B cell (primary cell): ENCODE results near the gene CCDC57.

Source experiments
- EZH2 ChIP-seq: IDR thresholded peaks from 2 replicates; pipeline ENCODE4 v1.6.1; 2012; ENCODE audit warnings: borderline replicate concordance, low read depth, mild to moderate bottlenecking, moderate library complexity, low read length; ENCODE audit not compliant: insufficient read depth, poor library complexity, severe bottlenecking
- TF ChIP-seq, protein P1 (sequence below): fragments of 200-600 bp; IDR thresholded peaks from one replicate; pipeline ENCODE4 v1.8.0; 2022; ENCODE audit warnings: antibody characterized with exemption, mild to moderate bottlenecking

DNA sequence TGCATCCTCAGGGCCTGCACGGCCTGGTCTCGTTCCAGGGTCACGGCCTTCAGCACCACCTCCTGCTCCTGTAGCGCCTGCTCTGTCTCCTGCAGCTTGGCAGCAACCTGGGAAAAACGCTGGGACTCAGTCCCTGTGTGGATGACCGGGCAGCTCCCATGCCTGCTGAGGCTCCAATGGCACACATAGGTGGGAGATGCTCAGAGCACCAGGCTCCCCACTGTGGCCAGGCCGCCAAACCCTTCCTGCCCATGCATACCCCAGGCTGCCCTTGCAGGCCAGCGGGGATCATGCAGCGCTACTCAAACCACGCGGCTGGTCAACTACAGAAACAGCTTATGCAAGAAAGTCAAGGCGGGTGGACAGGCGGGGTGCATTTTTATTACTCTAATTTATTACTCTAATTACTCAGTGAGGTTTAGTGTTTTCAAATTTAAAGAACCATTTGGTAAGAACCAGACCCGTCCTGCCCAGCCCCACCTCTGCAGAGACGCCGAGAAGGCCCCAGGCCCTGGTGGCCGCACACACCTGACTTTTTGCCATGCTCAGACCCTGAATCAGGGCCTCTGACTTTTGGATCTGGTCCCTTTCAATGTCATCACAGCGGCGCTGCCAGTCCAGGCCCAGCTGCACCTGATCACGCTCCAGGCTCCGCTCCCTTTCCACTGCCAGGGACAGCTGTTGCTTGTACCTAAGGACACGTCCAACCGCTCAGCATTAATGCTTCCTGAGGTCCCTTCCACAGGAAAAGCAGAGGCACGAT lies 34.0 kb downstream of the CCDC57 start:
- TF ChIP-seq, protein P1, sequence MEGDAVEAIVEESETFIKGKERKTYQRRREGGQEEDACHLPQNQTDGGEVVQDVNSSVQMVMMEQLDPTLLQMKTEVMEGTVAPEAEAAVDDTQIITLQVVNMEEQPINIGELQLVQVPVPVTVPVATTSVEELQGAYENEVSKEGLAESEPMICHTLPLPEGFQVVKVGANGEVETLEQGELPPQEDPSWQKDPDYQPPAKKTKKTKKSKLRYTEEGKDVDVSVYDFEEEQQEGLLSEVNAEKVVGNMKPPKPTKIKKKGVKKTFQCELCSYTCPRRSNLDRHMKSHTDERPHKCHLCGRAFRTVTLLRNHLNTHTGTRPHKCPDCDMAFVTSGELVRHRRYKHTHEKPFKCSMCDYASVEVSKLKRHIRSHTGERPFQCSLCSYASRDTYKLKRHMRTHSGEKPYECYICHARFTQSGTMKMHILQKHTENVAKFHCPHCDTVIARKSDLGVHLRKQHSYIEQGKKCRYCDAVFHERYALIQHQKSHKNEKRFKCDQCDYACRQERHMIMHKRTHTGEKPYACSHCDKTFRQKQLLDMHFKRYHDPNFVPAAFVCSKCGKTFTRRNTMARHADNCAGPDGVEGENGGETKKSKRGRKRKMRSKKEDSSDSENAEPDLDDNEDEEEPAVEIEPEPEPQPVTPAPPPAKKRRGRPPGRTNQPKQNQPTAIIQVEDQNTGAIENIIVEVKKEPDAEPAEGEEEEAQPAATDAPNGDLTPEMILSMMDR, result no peak
- TF ChIP-seq EZH2, result no peak
